T-helper 1 cell treated with Interleukin-12 subunit alpha and Interleukin-12 subunit beta and Interleukin-4 antibody, amounts not matched to agents 30 μg/mL and 1 μg/mL, for 36 hours (primary cell): ENCODE data around the gene TMEM52B.
A peak's percentile ranks its signal among the peaks of the same experiment; 100 is the strongest.
"Not testable (repeated sequence)": the region's sequence is repeated elsewhere in the genome, so short reads cannot be mapped to it uniquely, and the experiment has no call there.

ENCODE experiments used
- H3K27ac Mint-ChIP-seq: one replicate; pipeline ENCODE4 v1.8.0; 2021; ENCODE audit warnings: mild to moderate bottlenecking, mixed read lengths
- H3K27me3 Mint-ChIP-seq: one replicate; pipeline ENCODE4 v1.8.0; 2021; ENCODE audit warnings: low read depth, mixed read lengths
- H3K36me3 Mint-ChIP-seq: one replicate; pipeline ENCODE4 v1.8.0; 2021; ENCODE audit warnings: low read depth, mixed read lengths
- H3K4me1 Mint-ChIP-seq: one replicate; pipeline ENCODE4 v1.8.0; 2021; ENCODE audit warnings: low read depth, mixed read lengths
- H3K4me3 Mint-ChIP-seq: one replicate; pipeline ENCODE4 v1.8.0; 2021; ENCODE audit warnings: mild to moderate bottlenecking, moderate library complexity, mixed read lengths
- H3K9me3 Mint-ChIP-seq: one replicate; pipeline ENCODE4 v1.8.0; 2021; ENCODE audit warnings: mixed read lengths

TMEM52B gene

GRCh38 chr12:10186299-10186698 is 7.5 kb downstream of the TMEM52B start:
- Mint-ChIP-seq H3K4me3 (no peak overlapping the region), H3K9me3 (no peaks in the 10 kb centered on the region), H3K36me3 (no peaks in the 10 kb centered on the region), H3K4me1 (peaks cover 4% of the 10 kb centered on the region), H3K27me3 (peaks cover 38% of the 10 kb centered on the region), H3K27ac (no peak overlapping the region)

GRCh38 chr12:10186958-10187357 is 8.1 kb downstream of the TMEM52B start:
- H3K27me3 Mint-ChIP-seq, result peaks cover 43% of the 10 kb centered on the region
- H3K4me3 Mint-ChIP-seq, H3K4me1 Mint-ChIP-seq, H3K36me3 Mint-ChIP-seq, H3K27ac Mint-ChIP-seq, H3K9me3 Mint-ChIP-seq: not testable (repeated sequence)

GRCh38 chr12:10189653-10190052 is 10.8 kb downstream of the TMEM52B start:
- Mint-ChIP-seq H3K4me3 (no peak overlapping the region), H3K36me3 (no peaks in the 10 kb centered on the region), H3K27ac (no peak overlapping the region), H3K27me3 (peaks cover 39% of the 10 kb centered on the region), H3K9me3 (no peaks in the 10 kb centered on the region), H3K4me1 (peaks cover 4% of the 10 kb centered on the region)

- Mint-ChIP-seq H3K27me3 (peaks cover 38% of the 10 kb centered on the region), H3K27ac (no peak overlapping the region), H3K36me3 (no peaks in the 10 kb centered on the region), H3K9me3 (no peaks in the 10 kb centered on the region), H3K4me1 (peaks cover 4% of the 10 kb centered on the region), H3K4me3 (no peak overlapping the region)
These were observed 11.9 kb downstream of the TMEM52B start for GRCh38 chr12:10190558-10191388.

- Mint-ChIP-seq H3K27me3 (peaks cover 34% of the 10 kb centered on the region), H3K27ac (no peak overlapping the region), H3K9me3 (no peaks in the 10 kb centered on the region), H3K36me3 (no peaks in the 10 kb centered on the region), H3K4me1 (peaks cover 4% of the 10 kb centered on the region), H3K4me3 (no peak overlapping the region)
These were observed 13.0 kb downstream of the TMEM52B start for GRCh38 chr12:10191865-10192264.

GRCh38 chr12:10194160-10194670 is 15.4 kb downstream of the TMEM52B start:
- H3K4me1 Mint-ChIP-seq, result peaks cover 4% of the 10 kb centered on the region
- H3K27ac Mint-ChIP-seq, result no peak overlapping the region
- H3K4me3 Mint-ChIP-seq, result no peak overlapping the region
- no peaks in the 10 kb centered on the region for H3K36me3 Mint-ChIP-seq
- no peaks in the 10 kb centered on the region for H3K9me3 Mint-ChIP-seq
- peaks cover 34% of the 10 kb centered on the region for H3K27me3 Mint-ChIP-seq

GRCh38 chr12:10196210-10196609 is 17.4 kb downstream of the TMEM52B start:
- H3K27ac Mint-ChIP-seq, result no peak overlapping the region
- H3K9me3 Mint-ChIP-seq, result no peaks in the 10 kb centered on the region
- peaks cover 23% of the 10 kb centered on the region for H3K27me3 Mint-ChIP-seq
- no peak overlapping the region for H3K4me3 Mint-ChIP-seq
- no peaks in the 10 kb centered on the region for H3K36me3 Mint-ChIP-seq
- H3K4me1 Mint-ChIP-seq, result no peaks in the 10 kb centered on the region

GRCh38 chr12:10197879-10198278 is 19.0 kb downstream of the TMEM52B start:
- Mint-ChIP-seq H3K4me1 (no peaks in the 10 kb centered on the region), H3K27ac (no peak overlapping the region), H3K27me3 (peaks cover 16% of the 10 kb centered on the region), H3K4me3 (no peak overlapping the region), H3K9me3 (no peaks in the 10 kb centered on the region), H3K36me3 (no peaks in the 10 kb centered on the region)

- not testable (repeated sequence) for H3K4me3 Mint-ChIP-seq, H3K4me1 Mint-ChIP-seq, H3K9me3 Mint-ChIP-seq, H3K27ac Mint-ChIP-seq, H3K36me3 Mint-ChIP-seq
- peaks cover 23% of the 10 kb centered on the region for H3K27me3 Mint-ChIP-seq
These were observed 25.7 kb downstream of the TMEM52B start for GRCh38 chr12:10204495-10204894.

- H3K4me3 Mint-ChIP-seq, result no peak overlapping the region
- H3K9me3 Mint-ChIP-seq, result no peaks in the 10 kb centered on the region
- no peaks in the 10 kb centered on the region for H3K4me1 Mint-ChIP-seq
- H3K27me3 Mint-ChIP-seq, result peaks cover 23% of the 10 kb centered on the region
- H3K36me3 Mint-ChIP-seq, result no peaks in the 10 kb centered on the region
- no peak overlapping the region for H3K27ac Mint-ChIP-seq
These were observed 26.5 kb downstream of the TMEM52B start for GRCh38 chr12:10205220-10205807.

- Mint-ChIP-seq H3K36me3 (no peaks in the 10 kb centered on the region), H3K4me3 (no peak overlapping the region), H3K27ac (no peak overlapping the region), H3K27me3 (peaks cover 19% of the 10 kb centered on the region), H3K9me3 (no peaks in the 10 kb centered on the region), H3K4me1 (peaks cover 4% of the 10 kb centered on the region)
These were observed 28.3 kb downstream of the TMEM52B start for GRCh38 chr12:10207136-10207535.

- no peak overlapping the region for H3K27ac Mint-ChIP-seq
- H3K4me3 Mint-ChIP-seq, result no peak overlapping the region
- H3K9me3 Mint-ChIP-seq, result no peaks in the 10 kb centered on the region
- H3K4me1 Mint-ChIP-seq, result peaks cover 23% of the 10 kb centered on the region
- H3K36me3 Mint-ChIP-seq, result no peaks in the 10 kb centered on the region
- H3K27me3 Mint-ChIP-seq, result peaks cover 25% of the 10 kb centered on the region
These were observed 31.4 kb downstream of the TMEM52B start for GRCh38 chr12:10210225-10210624.

GRCh38 chr12:10211101-10211939 is 32.5 kb downstream of the TMEM52B start:
- H3K36me3 Mint-ChIP-seq, result no peaks in the 10 kb centered on the region
- H3K27ac Mint-ChIP-seq, result no peak overlapping the region
- H3K4me1 Mint-ChIP-seq, result peaks cover 27% of the 10 kb centered on the region
- H3K4me3 Mint-ChIP-seq, result no peak overlapping the region
- H3K27me3 Mint-ChIP-seq, result peaks cover 24% of the 10 kb centered on the region
- H3K9me3 Mint-ChIP-seq, result no peaks in the 10 kb centered on the region

GRCh38 chr12:10211940-10212738 is 33.3 kb downstream of the TMEM52B start:
- peaks cover 27% of the 10 kb centered on the region for H3K4me1 Mint-ChIP-seq
- peak overlapping the region; percentile 93 for H3K4me3 Mint-ChIP-seq
- H3K27me3 Mint-ChIP-seq, result peaks cover 24% of the 10 kb centered on the region
- peak overlapping the region; percentile 92 for H3K27ac Mint-ChIP-seq
- no peaks in the 10 kb centered on the region for H3K36me3 Mint-ChIP-seq
- H3K9me3 Mint-ChIP-seq, result no peaks in the 10 kb centered on the region
